Transverse colon (tissue), 4 donors: Measurements from ENCODE around the gene MET. TPM values are rescaled to one million over a fixed set of nuclear protein-coding genes. Genes with fewer than 3 reads are reported as not detected.

ENCODE experiments used
- DNase-seq: peaks from one replicate; pipeline ENCODE4 v3.0.0-alpha.2; 2019
- H3K27ac ChIP-seq, 4 donors: fragments of 200-600 bp; sonication (generic); 2 replicates each; pipeline ENCODE4 v1.5.1; 2016 to 2018; ENCODE audit warnings: inconsistent platforms in 4 of 4
- H3K27me3 ChIP-seq: fragments of 200-600 bp; sonication (generic); 2 replicates; pipeline ENCODE4 v1.5.1; 2017; ENCODE audit warnings: inconsistent platforms
- H3K36me3 ChIP-seq, 4 donors: fragments of 200-600 bp; sonication (generic); 2 replicates each; pipeline ENCODE4 v1.5.1; 2017 to 2019; ENCODE audit warnings: inconsistent platforms in 4 of 4
- H3K4me1 ChIP-seq, 4 donors: fragments of 200-600 bp; sonication (generic); 2 replicates each; pipeline ENCODE4 v1.5.1; 2017 to 2020; ENCODE audit warnings: inconsistent platforms in 4 of 4
- H3K4me3 ChIP-seq, 4 donors: fragments of 200-600 bp; sonication (generic); 1 replicate in 1 of 4; 2 replicates in 3 of 4; pipeline versions ENCODE4 v1.5.1 to v1.6.1; 2017 to 2019; ENCODE audit warnings: inconsistent platforms in 4 of 4
- H3K9me3 ChIP-seq, 2 donors: fragments of 200-600 bp; sonication (generic); 2 replicates each; pipeline ENCODE4 v1.5.1; 2017 to 2019; ENCODE audit warnings: inconsistent platforms in 2 of 2
- EP300 ChIP-seq: sonication (generic); formaldehyde crosslinking; IDR thresholded peaks from one replicate; pipeline ENCODE4 v1.6.1; 2017; ENCODE audit warnings: antibody characterized with exemption, low read depth
- POLR2A ChIP-seq: fragments of 450-650 bp; IDR thresholded peaks from one replicate; pipeline ENCODE4 v1.6.1; 2016; ENCODE audit warnings: antibody characterized with exemption, mild to moderate bottlenecking, moderate library complexity
- POLR2AphosphoS5 ChIP-seq, 3 donors: sonication (generic); formaldehyde crosslinking; IDR thresholded peaks; one replicate each; pipeline ENCODE4 v1.6.1; 2016; ENCODE audit warnings: antibody characterized with exemption in 3 of 3
- WGBS, 2 donors: methylation state at CpG; one replicate each; pipeline ENCODE4 v1.1.5; 2018; ENCODE audit warnings: low coverage in 1 of 2; 5-methylcytosine and 5-hydroxymethylcytosine counted together
- in situ Hi-C, 4 donors: fragments of 200-750 bp; cut with MboI; loops; one replicate each; pipeline versions ENCODE4 v1.15.0 to v1.15.1; 2017; ENCODE audit warnings: low sequenced_read_pairs in 3 of 4, low pct_ligation_motif_present in 1 of 4, low pct_unique_long_range_greater_than_20kb in 1 of 4
- intact Hi-C: fragments of 100-400 bp; cut with DNase I; formaldehyde crosslinking; loops from one replicate; pipeline ENCODE4 v1.15.1; 2023; ENCODE audit warnings: low total_unique reads
- total RNA-seq, 4 donors: library from RNA; depleted of rRNA; stranded (reverse); fragments of >200 nt; gene quantifications; one replicate each; pipeline ENCODE4 v1.1.0, GENCODE V29; 2016
- TF ChIP-seq, protein P1 (sequence below), 5 experiments: fragments of 200-600 bp in 3 of 5; fragments of 450-650 bp in 2 of 5; sonication (generic) in 3 of 5; IDR thresholded peaks; 1 replicate in 2 of 5; 2 replicates in 3 of 5; pipeline ENCODE4 v1.5.1; 2016 to 2017; ENCODE audit warnings: antibody characterized with exemption in 5 of 5, inconsistent platforms in 3 of 5, mild to moderate bottlenecking in 2 of 5, moderate library complexity in 1 of 5

Gene MET
- total RNA-seq, 4 donors from 2014 or later, result 6.4 to 35.5 (median 20.3) TPM

DNA sequence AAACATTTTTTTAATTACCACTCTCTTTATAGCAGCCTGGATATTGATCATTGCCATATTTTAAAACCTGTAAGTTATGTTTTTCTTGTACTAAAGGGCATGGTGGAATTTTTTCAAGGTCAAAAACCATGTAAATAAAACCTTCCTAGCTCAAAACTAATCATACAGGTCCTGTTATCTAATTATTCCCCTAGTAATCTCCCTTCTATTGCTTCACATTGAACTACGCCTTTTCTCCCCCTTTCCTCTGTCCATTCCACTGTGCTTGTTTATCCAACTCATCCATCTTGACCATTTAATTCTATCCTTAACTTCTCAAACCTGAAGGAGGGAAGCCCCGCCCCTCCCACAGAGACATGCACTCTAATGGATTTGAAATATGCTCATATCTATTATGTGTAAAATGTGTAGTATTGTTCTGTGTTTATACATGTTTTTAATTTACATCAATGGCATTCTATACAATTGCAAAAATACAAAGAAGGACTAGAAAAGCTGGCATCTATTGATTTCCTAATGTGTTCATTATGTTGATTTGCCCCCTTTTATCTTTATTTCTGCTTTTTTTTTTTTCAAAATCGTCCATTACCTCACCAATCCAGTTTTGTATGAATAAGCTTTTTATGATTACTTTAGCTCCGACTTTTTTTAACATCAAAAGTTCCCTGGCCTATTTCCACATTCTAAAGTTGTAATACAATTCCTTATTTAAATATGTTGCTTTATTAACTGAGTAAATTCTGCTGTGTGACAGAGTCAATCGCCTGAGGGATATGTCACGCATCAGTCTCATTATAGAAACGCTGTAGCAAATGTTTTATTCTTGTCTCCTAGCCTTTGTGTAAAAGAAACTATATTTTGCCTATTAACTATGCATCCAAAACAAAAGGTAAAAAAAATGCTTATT is 61.0 kb downstream of the MET start:
- no peak for DNase-seq
- intact Hi-C loops (no loop called here), in situ Hi-C loops (no loop called here)
- H3K27me3 ChIP-seq, result no peaks in the 10 kb centered on the region
- H3K4me1 ChIP-seq, result peaks cover 0 to 2% (median 0%) of the 10 kb centered on the region in 4 donors
- no peak overlapping the region for H3K4me3 ChIP-seq
- H3K27ac ChIP-seq, result no peak overlapping the region
- no peaks in the 10 kb centered on the region for H3K36me3 ChIP-seq
- no peaks in the 10 kb centered on the region for H3K9me3 ChIP-seq
- TF ChIP-seq EP300 (no peak), POLR2AphosphoS5 (IDR thresholded peaks at IDR 0.05) (no peak), POLR2A (no peak)
- TF ChIP-seq, protein P1, sequence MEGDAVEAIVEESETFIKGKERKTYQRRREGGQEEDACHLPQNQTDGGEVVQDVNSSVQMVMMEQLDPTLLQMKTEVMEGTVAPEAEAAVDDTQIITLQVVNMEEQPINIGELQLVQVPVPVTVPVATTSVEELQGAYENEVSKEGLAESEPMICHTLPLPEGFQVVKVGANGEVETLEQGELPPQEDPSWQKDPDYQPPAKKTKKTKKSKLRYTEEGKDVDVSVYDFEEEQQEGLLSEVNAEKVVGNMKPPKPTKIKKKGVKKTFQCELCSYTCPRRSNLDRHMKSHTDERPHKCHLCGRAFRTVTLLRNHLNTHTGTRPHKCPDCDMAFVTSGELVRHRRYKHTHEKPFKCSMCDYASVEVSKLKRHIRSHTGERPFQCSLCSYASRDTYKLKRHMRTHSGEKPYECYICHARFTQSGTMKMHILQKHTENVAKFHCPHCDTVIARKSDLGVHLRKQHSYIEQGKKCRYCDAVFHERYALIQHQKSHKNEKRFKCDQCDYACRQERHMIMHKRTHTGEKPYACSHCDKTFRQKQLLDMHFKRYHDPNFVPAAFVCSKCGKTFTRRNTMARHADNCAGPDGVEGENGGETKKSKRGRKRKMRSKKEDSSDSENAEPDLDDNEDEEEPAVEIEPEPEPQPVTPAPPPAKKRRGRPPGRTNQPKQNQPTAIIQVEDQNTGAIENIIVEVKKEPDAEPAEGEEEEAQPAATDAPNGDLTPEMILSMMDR (IDR thresholded peaks at IDR 0.05), result no peak
- 82 to 83% methylated on average over 7 of the region's 7 CpGs for WGBS, 2 donors

DNA sequence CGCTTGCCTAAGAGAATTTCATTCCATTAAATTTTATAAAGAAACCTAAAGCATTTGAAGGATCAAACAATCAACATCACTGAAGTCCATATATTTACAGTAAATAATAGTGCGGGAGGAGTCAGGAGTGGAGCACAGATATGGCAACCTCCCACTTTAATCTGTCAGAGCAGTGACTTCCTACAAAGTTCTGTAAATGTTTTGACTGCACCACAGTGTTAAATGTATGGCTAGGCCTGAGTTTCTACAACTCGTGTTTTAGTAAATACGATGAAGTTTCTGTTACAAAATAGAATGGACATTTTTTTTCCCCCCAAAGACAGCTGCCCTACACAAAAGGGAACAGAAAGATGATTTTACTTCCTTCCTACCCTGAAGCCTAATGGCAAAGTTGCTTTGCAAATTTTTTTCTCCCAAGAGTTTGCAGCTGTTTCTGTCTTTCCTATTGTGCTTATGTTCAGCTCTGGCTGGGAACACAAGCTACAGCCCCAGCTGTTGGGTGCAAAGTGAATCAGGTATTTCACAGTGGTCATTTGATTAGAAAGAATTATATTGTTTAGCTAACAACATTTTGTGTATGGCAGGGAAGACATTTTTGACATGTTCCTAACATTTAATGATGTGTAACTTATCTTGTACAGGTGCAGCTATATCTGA is 62.1 kb downstream of the MET start:
- intact Hi-C loops (no loop called here), in situ Hi-C loops (no loop called here)
- no peak overlapping the region for H3K27ac ChIP-seq
- no peak overlapping the region for H3K4me3 ChIP-seq
- H3K36me3 ChIP-seq, result no peaks in the 10 kb centered on the region
- no peaks in the 10 kb centered on the region for H3K27me3 ChIP-seq
- DNase-seq, result no peak
- peaks cover 0 to 10% (median 0%) of the 10 kb centered on the region in 4 donors for H3K4me1 ChIP-seq
- WGBS, 2 donors, result 47 to 100% methylated on average over 1 to 4 of the region's 4 CpGs
- H3K9me3 ChIP-seq, result no peaks in the 10 kb centered on the region
- no peak for TF ChIP-seq POLR2A
- no peak for TF ChIP-seq EP300
- TF ChIP-seq, protein P1 (IDR thresholded peaks at IDR 0.05), result no peak
- TF ChIP-seq POLR2AphosphoS5 (IDR thresholded peaks at IDR 0.05), result no peak

DNA sequence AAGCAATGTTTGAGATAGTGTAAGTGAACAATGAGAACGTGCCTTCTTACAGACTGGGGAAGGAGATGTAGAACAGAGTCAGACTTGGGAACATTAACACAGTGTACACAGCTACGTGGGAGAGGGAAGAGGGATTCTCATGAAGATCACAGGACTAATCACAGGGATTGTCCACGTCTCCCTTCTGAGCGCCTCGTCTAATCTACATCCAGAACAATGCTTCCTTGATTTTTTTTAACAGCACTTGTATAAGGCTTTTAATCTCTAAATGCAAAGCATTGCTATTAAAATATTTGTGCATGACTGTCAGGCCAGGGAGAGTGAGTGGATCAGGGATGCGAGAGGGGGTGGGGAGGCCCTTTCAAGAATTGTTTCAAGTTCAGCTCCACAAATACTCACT is 62.7 kb downstream of the MET start:
- Histone ChIP-seq H3K27ac (no peak overlapping the region), H3K9me3 (no peaks in the 10 kb centered on the region), H3K4me3 (no peak overlapping the region), H3K36me3 (no peaks in the 10 kb centered on the region), H3K4me1 (peaks cover 0 to 10% (median 0%) of the 10 kb centered on the region in 4 donors), H3K27me3 (no peaks in the 10 kb centered on the region)
- 90 to 91% methylated on average over 6 of the region's 6 CpGs for WGBS, 2 donors
- intact Hi-C loops, result no loop called here
- in situ Hi-C loops, result no loop called here
- DNase-seq, result no peak
- no peak for TF ChIP-seq POLR2A
- no peak for TF ChIP-seq EP300
- TF ChIP-seq, protein P1 (IDR thresholded peaks at IDR 0.05), result no peak
- no peak for TF ChIP-seq POLR2AphosphoS5 (IDR thresholded peaks at IDR 0.05)

DNA sequence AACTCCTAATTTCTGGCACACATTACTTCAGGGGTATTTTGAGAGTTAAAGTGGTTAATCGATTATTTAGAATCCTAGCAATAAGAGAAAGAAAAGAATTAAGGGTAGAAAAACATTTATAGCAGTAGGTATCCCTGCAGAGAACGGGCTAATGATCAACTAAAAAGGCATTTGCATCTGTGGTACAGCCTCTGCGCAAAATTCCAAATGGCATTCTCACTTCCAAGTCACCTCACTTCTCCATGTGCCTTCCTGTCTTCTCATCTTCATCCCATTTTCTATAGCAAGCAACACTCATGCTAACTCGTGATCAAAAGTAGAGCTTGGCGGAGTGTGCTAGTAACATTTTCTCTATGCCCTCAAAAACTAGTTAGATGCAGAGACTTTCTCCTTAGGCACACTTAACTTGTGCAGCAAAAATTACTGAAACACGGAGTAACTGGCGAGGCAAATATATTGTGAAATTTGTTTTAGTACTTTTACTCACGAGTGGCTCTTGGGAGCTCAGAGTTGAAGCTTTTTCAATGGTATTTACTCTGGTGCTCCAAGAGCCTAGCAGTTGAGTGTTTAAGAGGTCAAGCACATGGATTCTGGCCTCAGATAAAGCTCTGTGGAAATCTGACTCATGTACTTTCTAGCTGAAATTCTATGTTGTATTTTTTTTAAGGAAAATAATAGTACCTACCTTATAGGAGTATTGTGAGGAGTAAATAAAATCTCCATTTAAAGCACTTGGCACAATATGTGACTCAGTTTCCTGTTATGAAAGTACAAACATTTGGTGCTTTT is 65.1 kb downstream of the MET start:
- in situ Hi-C loops (no loop called here), intact Hi-C loops (no loop called here)
- WGBS, 2 donors, result 87 to 94% methylated on average over 8 of the region's 8 CpGs
- H3K4me3 ChIP-seq, result no peak overlapping the region
- no peaks in the 10 kb centered on the region for H3K27me3 ChIP-seq
- H3K4me1 ChIP-seq, result peaks cover 0 to 10% (median 0%) of the 10 kb centered on the region in 4 donors
- no peak for DNase-seq
- no peak overlapping the region for H3K27ac ChIP-seq
- TF ChIP-seq EP300, result no peak
- no peak for TF ChIP-seq POLR2A
- H3K36me3 ChIP-seq, result no peaks in the 10 kb centered on the region
- H3K9me3 ChIP-seq, result no peaks in the 10 kb centered on the region
